Measurements from ENCODE around the gene SNX13. TPM values are rescaled to one million over a fixed set of nuclear protein-coding genes. Genes with fewer than 3 reads are reported as not detected.

SNX13 gene
- total RNA-seq, 1 donor: 59.7 TPM

- no peak overlapping the region for H3K4me2 ChIP-seq (ENCODE audit: insufficient read depth, low read length)
- DNase-seq (ENCODE audit: insufficient read length, low spot score, missing footprints): no peak
- H3K79me2 ChIP-seq (ENCODE audit: insufficient read depth, low read length): peaks cover 3% of the 10 kb centered on the region
- no peaks in the 10 kb centered on the region for H3K4me1 ChIP-seq (ENCODE audit: insufficient read depth, low read length)
- H3K9me3 ChIP-seq (ENCODE audit: low read depth, low read length): no peaks in the 10 kb centered on the region
- TF ChIP-seq CTCF (IDR thresholded peaks at IDR 0.05; ENCODE audit: extremely low read depth, low read depth, low read length): no peak
- H4K20me1 ChIP-seq (ENCODE audit: insufficient read depth, low read length): no peaks in the 10 kb centered on the region
- H3K36me3 ChIP-seq (ENCODE audit: insufficient read depth, low read length): peaks cover 4% of the 10 kb centered on the region
- no peak overlapping the region for H3K27ac ChIP-seq (ENCODE audit: low read depth, low read length)
- H3K27me3 ChIP-seq (ENCODE audit: insufficient read depth, low read length): no peaks in the 10 kb centered on the region
- H2AFZ ChIP-seq (ENCODE audit: low read length): no peak overlapping the region
- no peak overlapping the region for H3K4me3 ChIP-seq (ENCODE audit: insufficient read depth, low read length)
Measured at GRCh38 chr7:17807242-17807641, 133.1 kb downstream of the SNX13 start.

DNA sequence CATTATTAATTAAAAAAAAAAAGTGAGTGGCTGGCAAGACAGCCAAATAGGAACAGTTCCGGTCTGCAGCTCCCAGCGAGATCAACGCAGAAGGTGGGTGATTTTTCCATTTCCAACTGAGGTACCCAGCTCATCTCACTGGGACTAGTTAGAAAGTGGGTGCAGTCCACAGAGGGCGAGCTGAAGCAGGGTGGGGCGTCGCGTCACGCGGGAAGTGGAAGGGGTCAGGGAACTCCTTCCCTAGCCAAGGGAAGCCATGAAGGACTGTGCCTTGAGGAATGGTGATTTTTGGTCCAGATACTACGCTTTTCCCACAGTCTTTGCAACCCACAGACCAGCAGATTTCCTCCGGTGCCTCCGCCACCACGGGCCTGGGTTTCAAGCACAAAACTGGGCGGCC is 133.7 kb downstream of the SNX13 start:
- no peak for TF ChIP-seq CTCF (IDR thresholded peaks at IDR 0.05; ENCODE audit: extremely low read depth, low read depth, low read length)
- no peak for DNase-seq (ENCODE audit: insufficient read length, low spot score, missing footprints)
- H3K4me3 ChIP-seq (ENCODE audit: insufficient read depth, low read length): no peak overlapping the region
- peaks cover 3% of the 10 kb centered on the region for H3K79me2 ChIP-seq (ENCODE audit: insufficient read depth, low read length)
- no peaks in the 10 kb centered on the region for H3K4me1 ChIP-seq (ENCODE audit: insufficient read depth, low read length)
- no peaks in the 10 kb centered on the region for H3K27me3 ChIP-seq (ENCODE audit: insufficient read depth, low read length)
- peaks cover 5% of the 10 kb centered on the region for H3K36me3 ChIP-seq (ENCODE audit: insufficient read depth, low read length)
- no peak overlapping the region for H3K4me2 ChIP-seq (ENCODE audit: insufficient read depth, low read length)
- H3K27ac ChIP-seq (ENCODE audit: low read depth, low read length): no peak overlapping the region
- no peaks in the 10 kb centered on the region for H4K20me1 ChIP-seq (ENCODE audit: insufficient read depth, low read length)
- no peak overlapping the region for H2AFZ ChIP-seq (ENCODE audit: low read length)
- no peaks in the 10 kb centered on the region for H3K9me3 ChIP-seq (ENCODE audit: low read depth, low read length)

DNA sequence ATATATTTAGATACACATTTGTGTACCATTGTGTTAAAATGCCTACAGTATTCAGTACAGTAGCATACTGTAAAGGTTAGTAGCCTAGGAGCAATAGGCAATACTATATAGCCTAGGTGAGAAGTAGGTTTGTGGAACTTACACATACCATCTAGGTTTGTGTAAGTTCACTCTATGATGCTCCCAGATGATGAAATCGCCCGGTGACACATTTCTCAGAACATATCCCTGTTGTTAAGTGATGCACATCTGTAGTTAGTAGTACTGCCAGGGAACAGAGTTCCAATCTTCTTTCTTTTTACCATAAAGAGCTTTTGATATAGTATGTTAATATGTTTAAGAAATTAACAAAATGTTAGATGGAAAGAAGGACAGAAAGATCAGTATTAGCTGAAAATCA is 138.2 kb downstream of the SNX13 start:
- Histone ChIP-seq H4K20me1 (ENCODE audit: insufficient read depth, low read length) (no peaks in the 10 kb centered on the region), H3K9me3 (ENCODE audit: low read depth, low read length) (no peaks in the 10 kb centered on the region), H3K4me3 (ENCODE audit: insufficient read depth, low read length) (no peak overlapping the region), H3K27ac (ENCODE audit: low read depth, low read length) (no peak overlapping the region), H3K4me1 (ENCODE audit: insufficient read depth, low read length) (no peaks in the 10 kb centered on the region), H3K4me2 (ENCODE audit: insufficient read depth, low read length) (no peak overlapping the region), H3K79me2 (ENCODE audit: insufficient read depth, low read length) (no peaks in the 10 kb centered on the region), H2AFZ (ENCODE audit: low read length) (no peak overlapping the region), H3K27me3 (ENCODE audit: insufficient read depth, low read length) (no peaks in the 10 kb centered on the region), H3K36me3 (ENCODE audit: insufficient read depth, low read length) (peaks cover 20% of the 10 kb centered on the region)
- no peak for DNase-seq (ENCODE audit: insufficient read length, low spot score, missing footprints)
- no peak for TF ChIP-seq CTCF (IDR thresholded peaks at IDR 0.05; ENCODE audit: extremely low read depth, low read depth, low read length)

- no peaks in the 10 kb centered on the region for H3K9me3 ChIP-seq (ENCODE audit: low read depth, low read length)
- no peak overlapping the region for H3K4me2 ChIP-seq (ENCODE audit: insufficient read depth, low read length)
- H4K20me1 ChIP-seq (ENCODE audit: insufficient read depth, low read length): no peaks in the 10 kb centered on the region
- H3K27me3 ChIP-seq (ENCODE audit: insufficient read depth, low read length): no peaks in the 10 kb centered on the region
- no peaks in the 10 kb centered on the region for H3K79me2 ChIP-seq (ENCODE audit: insufficient read depth, low read length)
- no peak for TF ChIP-seq CTCF (IDR thresholded peaks at IDR 0.05; ENCODE audit: extremely low read depth, low read depth, low read length)
- no peak overlapping the region for H2AFZ ChIP-seq (ENCODE audit: low read length)
- no peaks in the 10 kb centered on the region for H3K4me1 ChIP-seq (ENCODE audit: insufficient read depth, low read length)
- no peak overlapping the region for H3K4me3 ChIP-seq (ENCODE audit: insufficient read depth, low read length)
- DNase-seq (ENCODE audit: insufficient read length, low spot score, missing footprints): no peak
- peaks cover 13% of the 10 kb centered on the region for H3K36me3 ChIP-seq (ENCODE audit: insufficient read depth, low read length)
- no peak overlapping the region for H3K27ac ChIP-seq (ENCODE audit: low read depth, low read length)
Measured at GRCh38 chr7:17792075-17792936, 148.0 kb downstream of the SNX13 start.

Data from osteoblast (primary cell).